ENCODE results near the gene SLC25A3.

- no peak for TF ChIP-seq ZNF274 (IDR thresholded peaks at IDR 0.05; ENCODE audit: low read depth, low read length)
- no peak for TF ChIP-seq YY1 (IDR thresholded peaks at IDR 0.05; ENCODE audit: insufficient read depth, insufficient read length)
These were observed 33.8 kb upstream of the SLC25A3 start for GRCh38 chr12:98559666-98560065.

All from NT2/D1 (cell line).